GM18526 (cell line): ENCODE results near the gene PLA2G4F.

Experiments
- POLR2A ChIP-seq: IDR thresholded peaks from 3 replicates; pipeline ENCODE4 v1.6.1; 2011; ENCODE audit not compliant: insufficient read length; ENCODE audit errors: extremely low read depth

The PLA2G4F gene

GRCh38 chr15:42178056-42178455, 21.6 kb upstream of the PLA2G4F start:
- TF ChIP-seq POLR2A, result no peak

- no peak for TF ChIP-seq POLR2A
Measured at GRCh38 chr15:42175671-42176070, 19.2 kb upstream of the PLA2G4F start.

DNA sequence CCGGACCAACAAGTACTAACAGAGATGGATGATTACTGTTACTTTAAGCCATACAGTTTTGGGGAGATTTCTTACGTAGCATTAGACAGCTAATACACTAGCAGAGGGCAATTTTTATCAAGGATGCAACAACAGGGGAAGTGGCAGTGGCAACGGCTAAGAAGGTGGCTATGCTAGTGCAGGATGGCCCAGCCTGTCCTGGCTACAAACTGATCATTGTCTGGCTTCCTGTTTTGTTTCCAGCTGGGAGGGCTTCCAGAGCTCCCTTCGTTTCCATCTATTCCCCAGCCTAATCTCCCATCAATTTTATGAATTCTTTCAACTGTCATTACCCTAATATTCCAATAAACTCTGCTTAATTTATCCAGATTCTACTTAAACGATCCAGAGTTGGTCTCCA, 16.0 kb upstream of the PLA2G4F start:
- no peak for TF ChIP-seq POLR2A

GRCh38 chr15:42171795-42172194, 15.4 kb upstream of the PLA2G4F start:
- no peak for TF ChIP-seq POLR2A

- TF ChIP-seq POLR2A, result no peak
Measured at GRCh38 chr15:42171122-42171521, 14.7 kb upstream of the PLA2G4F start.

DNA sequence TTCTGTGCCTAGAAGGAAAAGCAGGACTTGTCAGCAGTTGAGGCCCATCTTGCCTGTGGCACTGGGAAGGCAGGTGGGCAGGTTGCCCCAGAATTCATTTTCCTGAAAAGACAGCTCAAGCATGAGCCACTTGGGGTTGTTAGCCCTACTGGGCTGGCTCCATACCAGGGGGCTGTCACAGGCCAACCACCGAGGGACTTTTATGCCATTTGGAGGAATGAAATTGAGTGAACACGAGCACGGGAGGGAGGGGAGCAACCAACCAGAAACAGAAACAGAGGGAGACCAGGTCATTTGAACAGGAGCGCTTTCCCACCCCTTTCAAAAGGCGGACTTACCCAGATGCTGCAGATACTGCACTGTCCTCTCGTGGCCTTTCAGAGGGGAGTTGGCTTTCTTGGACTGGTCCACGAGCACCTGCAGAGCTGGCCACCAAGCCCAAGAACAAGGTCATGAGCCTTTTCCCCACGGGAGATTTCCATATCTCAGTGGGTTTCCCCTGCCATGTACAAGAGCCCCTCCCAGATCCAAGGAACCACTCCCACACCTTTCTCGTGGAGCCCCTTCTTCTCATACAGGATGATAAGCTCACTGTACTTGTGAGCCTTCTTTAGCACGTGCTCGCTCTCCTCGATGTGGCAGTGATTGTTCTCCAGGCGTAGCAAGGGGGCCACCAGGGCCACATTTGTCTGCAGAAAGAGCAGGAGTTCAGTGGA, 9.9 kb upstream of the PLA2G4F start:
- TF ChIP-seq POLR2A, result no peak

DNA sequence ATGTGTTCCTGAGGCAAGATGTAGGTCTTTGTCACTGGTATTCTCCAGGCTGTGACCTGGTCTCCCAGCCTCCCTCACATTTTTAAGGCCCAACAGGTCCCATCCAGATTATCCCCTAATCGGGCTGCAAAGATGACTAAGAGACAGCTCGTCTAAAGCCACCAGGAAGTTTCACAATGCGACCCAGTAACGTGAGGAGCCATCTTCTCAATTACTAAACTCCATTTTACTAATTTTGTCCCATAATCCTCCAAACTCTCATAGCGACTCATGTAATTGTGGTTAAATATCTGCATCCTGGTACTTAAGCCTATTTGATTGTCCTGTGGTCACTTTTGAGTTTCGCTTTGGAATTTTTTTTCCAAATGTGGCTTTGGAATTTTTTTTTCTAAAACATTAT, 8.7 kb upstream of the PLA2G4F start:
- TF ChIP-seq POLR2A, result no peak

GRCh38 chr15:42163947-42164550, 7.6 kb upstream of the PLA2G4F start:
- no peak for TF ChIP-seq POLR2A

DNA sequence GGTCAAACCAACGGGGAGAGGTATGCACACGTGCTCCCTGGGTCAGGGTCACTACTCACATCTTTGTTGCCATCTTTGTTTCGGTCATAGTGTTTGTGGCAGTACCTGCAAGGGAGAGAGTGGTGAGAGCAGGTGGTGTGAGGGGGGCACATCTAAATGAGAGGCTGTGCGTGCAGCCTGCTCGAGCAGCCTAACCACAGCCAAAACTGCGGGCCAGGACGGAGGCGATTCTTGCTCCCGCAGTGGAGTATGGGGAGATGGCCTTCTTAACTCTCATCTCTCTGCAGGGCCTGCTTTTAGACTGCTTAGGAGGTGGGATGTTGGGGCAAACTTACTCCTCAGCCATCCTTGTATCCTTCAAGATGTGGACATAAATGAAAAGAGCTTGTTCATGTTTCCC, 6.9 kb upstream of the PLA2G4F start:
- TF ChIP-seq POLR2A, result no peak

- no peak for TF ChIP-seq POLR2A
Measured at GRCh38 chr15:42160136-42160535, 3.7 kb upstream of the PLA2G4F start.

DNA sequence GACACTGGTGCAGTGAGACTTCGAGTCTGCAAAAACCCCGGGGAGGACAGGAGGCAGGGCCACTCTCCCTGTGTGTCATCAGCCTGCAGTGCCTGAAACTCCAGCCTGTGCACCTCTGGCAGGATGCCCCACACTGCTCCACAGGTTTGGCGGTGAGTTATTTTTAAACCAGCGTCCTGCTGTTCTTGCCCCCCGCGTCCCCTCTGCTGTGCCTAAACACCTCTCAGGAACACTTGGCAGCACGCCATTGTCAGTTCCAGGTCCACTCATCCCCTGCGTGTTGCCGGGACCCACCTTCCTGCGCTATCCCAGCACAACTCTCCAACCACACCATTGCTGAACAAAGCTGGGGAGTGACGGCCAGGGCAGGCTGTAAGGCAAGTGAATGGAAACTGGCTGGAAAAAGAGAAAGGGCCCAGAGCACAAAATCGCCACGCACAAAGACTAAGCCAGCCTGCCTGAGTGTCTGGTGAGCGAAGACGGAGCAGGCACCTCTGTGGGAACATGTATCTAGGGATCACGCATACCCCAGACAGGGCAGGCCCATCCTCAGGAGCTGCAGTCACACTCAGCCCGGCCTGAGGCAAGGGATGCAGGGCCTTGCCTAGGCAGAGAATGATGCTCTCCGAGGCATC, 3.1 kb upstream of the PLA2G4F start:
- TF ChIP-seq POLR2A, result no peak

GRCh38 chr15:42158941-42159340, 2.5 kb upstream of the PLA2G4F start:
- no peak for TF ChIP-seq POLR2A

DNA sequence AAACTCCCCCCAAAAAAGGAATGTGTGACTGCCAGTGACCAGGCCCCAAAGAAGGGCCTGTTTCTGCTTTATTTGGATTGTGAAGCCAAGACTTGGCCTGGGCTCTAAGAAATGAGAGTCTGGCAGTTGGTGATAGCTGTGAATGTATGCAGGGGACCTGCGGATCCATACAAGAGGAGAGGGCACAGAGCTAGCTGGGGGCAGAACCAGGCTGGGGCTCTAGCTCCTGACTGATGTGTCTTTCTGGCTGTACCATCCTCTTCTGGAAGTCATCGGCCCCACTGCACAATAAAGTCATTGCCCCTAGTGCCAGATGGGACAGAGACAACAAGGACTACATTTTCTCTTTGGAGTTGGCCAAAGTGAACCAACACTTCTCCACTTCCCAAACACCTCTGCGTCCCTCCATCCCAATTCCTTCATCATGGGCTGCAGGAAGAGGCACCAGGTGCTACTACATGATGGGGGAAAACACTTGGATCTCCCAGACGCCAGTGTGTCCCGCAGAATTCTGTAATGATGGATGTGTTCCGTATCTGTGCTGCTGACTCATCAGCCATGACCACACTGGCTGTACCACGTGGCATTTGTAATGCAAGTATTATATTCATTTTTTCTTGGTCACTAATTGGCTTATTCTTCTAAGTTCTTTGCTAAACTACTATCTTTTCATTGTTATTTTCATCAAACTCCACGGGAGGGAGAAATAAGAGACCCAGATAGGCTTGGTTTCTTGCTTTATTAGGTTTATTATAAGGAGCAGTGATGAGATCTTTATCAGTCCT, 1.7 kb upstream of the PLA2G4F start:
- no peak for TF ChIP-seq POLR2A

- TF ChIP-seq POLR2A, result no peak
Measured at GRCh38 chr15:42157381-42157780, 945 bp upstream of the PLA2G4F start.

DNA sequence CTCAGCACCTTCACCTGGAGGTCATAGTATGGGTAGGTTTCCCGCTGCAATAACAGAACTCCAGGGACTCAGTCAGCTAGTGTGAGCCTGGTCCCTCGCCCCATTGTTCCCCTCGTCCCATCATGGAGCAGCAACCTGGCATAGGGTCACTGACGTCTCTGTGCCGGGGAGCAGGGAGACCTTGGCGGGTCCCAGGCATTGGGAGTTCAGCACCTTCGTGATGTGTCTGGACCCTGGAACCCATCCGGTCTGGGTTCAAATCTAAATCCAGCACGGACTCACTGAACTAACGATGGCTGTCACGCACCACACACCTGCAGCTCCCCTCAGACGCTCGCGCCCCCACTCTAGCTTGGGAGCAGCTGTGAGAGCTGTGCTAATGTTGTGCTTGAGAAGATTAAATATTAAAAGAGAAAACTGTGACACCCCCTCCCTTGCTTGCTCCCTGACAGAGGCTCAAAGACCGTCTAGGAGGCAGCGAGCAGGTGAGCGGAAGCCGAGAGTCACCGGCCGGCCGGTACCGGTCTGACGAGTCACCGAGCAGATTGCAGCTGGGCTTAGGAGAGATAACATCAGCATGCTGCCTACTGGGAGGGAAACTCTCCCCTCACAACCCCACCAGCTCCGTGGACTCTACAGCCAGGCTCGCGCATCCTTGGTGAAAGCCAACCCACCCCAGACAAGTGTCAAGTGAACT, 742 bp downstream of the PLA2G4F start:
- TF ChIP-seq POLR2A, result no peak
